Femur (tissue), 1 donor: ENCODE results near the gene MRM2.
"Not testable (repeated sequence)": the region's sequence is repeated elsewhere in the genome, so short reads cannot be mapped to it uniquely, and the experiment has no call there.

Source experiments
- DNase-seq: peaks from one replicate; pipeline ENCODE4 v3.0.0-alpha.2; 2017

The MRM2 gene

DNA sequence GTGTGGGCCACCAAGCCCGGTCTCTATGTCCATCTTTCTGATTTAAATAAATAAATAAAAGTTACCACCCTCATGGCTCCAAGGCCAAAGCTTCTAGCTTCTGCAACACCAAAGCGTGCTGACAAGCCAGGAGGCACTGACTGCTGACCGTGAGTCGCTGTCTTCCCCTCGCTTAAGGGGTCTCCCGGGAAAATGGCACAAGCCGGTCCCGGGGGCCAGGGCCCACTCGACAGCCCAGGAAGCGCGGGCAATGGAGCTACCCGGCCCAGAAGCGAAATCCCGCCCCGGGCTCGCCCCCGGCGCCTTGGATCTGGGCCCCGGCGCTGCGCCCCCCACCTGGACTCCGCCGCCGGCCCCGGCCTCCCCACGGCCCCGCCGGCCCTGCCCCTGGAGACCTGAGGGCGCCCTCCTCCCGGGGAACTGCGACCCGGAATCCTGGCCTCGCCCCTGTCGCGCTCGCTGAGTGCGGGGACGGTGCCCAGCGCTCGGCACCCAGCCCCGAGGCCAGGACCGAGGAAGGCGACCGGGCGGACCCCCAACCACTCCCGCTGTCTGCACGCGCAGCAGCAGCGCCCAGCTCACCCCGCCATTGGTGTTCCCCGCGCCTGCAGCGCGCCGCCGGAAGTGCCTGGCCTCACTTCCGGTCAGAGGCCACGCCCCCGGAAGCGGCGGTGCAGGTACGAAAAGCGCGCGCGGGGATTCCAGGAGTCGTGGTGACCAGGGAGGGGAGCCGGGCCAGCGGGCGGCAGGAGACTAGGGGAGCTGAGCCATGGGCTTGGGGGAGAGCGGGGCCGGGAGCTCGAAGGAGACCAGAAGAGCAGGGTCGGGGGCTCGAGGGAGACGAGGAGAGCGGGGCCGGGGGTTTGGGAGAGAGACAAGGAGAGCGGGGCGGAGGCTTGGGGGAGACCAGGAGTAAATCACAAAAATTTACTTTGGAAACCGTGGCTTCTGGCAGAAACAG lies at the start of gene MRM2, which contains the start of gene NUDT1:
TSS of gene MRM2 (minus strand) at position 626 of the 961 bp plus-strand sequence. CDS start at position 590, 36 bp downstream.
TSS of gene NUDT1 (plus strand) at position 647 of the 961 bp plus-strand sequence. CDS start 2,349 bp downstream, outside the sequence.
- DNase-seq = peak; percentile 89

DNA sequence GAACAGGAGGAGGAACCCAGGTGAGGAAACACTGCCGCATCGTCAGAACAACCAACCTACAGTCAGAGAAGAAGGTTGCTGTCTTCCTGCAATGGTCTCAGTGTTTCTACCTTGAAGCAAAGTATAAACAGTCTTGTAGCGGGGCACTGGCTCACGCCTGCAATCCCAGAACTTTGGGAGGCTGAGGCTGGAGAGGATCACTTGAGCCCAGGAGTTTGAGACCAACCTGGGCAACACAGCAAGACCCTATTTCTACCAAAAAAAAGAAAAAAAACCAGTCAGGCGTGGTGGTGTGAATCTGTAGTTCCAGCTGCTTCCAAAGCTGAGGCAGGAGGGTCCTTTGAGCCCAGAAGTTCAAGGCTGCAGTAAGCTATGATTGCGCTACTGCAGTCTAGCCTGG lies 48.9 kb upstream of the MRM2 start:
- no peak for DNase-seq

DNA sequence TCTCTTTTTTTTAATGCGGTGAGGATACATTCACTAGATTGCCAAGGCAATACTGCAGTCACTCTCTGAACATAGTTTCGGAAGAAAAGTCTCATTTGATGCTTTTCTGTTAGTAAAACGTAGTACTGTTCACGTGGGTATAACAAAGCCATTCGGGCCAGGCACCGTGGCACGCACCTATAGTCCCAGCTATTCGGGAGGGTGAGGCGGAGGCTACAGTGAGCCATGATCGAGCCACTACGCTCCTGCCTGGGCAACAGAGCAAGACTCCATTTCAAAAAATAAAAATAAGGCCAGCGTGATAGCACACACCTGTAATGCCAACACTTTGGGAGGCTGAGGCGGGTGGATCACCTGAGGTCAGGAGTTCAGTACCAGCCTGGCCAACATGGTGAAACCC lies 47.6 kb upstream of the MRM2 start:
- no peak for DNase-seq

DNA sequence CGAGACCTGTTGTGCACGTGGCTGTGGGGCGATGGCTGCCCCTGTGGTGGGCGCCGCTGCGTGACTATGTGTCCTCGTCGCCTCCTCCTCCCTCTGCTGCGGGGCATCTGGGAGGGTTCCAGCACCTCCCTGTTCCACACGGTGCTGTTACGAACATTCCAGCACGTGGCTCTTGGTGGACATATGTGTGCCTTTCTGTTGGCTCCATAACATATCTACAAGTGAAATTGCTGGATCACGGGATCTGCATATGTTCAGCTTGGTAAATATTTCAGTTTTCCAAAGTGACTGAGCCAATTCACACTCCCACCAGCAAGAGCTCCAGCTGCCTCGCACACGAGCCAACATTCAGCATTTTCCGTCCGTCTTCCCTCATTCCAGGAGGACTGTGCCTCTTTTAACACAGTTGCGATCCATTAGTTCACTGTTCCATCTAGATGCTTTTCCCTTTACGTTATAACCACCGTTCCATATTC lies 47.1 kb upstream of the MRM2 start:
- peak; percentile 88 for DNase-seq

DNA sequence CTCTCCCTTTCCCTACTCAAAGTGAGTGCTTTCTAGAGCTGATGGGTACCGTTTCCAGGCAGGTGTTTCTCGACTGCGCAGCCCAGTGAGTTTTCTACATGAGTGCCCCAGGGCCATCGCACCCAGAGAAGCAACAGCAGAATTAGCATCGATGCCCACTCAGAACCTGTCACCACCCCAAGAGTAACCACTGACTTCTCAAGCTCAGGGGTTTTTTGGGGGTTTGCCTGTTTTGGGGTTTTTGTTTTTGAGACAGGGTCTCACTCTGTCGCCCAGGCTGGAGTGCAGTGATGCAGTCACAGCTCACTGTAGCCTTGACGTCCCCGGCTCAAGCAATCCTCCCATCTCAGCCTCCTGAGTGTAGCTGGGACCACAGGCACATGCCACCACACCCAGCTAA lies 46.5 kb upstream of the MRM2 start:
- no peak for DNase-seq

DNA sequence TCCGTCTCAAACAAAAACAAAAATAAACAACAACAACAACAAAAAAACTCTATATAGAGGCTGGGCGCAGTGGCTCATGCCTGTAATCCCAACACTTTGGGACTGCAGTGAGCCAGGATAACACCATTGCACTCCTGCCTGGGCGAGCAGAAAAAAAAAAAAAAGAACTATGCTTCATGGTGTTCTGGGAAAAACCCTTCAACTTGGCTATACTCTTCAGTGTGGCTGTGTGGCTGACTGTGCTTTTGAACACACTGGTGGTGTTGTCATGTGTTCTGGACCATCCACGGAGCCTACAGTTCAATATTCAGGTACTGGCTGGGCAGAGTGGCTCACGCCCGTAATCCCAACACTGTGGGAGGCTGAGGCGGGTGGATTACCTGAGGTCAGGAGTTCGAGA lies 45.7 kb upstream of the MRM2 start:
- no peak for DNase-seq

DNA sequence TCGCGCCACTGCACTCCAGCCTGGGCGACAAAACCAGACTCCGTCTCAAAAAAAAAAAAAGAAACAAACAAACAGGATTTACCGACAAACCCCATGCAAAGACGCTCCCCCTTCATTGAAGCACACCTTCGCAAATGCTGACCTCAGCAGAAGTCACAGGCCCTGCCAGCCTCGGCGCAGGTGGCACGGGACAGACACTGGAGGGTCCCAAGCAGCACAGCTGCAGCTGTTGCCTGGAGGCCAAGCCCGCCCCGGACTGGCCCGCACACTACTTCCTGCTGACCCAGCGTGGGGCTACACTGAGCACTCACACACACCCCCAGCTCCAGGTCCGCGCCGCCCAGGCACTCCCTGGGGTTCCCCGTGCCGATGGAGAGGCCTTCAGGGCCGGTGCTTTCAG lies 41.1 kb upstream of the MRM2 start:
- no peak for DNase-seq

DNA sequence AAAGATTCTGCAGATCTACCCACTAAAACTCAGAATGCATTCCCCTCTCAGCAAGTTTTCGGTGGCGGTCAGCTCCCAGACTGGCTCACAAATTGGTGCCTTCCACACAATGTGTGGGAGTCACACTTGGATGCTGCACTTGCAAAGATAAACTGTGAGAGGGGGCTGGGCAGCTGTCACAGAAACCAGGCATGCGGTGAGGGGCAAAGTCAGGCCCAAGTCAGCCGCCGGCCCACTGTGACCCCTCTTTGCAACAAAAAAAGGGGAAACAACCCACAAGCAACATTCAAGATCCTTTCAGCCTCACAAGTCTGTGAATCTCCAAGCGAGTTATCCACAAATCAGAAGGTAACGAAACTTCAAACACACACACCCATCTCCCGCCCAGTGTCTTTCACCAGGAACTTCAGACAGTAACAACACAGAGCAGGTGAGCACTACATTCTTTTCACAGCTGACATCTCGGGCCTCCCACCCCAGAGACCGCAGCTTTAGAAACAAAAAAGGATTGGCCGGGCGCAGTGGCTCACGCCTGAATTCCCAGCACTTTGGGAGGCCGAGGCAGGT lies 40.3 kb upstream of the MRM2 start:
- DNase-seq = no peak

DNA sequence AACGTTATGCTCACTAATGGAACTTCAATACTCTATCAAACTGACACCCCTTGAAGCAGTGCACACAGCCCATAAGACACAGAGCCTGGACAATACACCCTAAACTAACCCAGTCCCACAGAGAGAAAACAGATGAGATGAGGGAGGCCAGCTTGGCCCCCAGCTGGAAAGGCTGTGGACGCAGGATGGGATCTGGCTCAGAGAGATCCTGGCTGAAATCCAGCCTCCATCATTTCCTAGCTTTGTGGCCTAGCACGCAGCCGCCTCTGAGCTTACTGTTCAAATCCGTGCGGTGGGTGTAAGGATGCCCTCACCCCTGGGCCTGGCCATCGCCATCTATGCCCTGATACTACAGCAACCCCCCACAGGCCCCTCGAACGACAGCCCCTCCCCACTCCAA lies 39.5 kb upstream of the MRM2 start:
- DNase-seq = peak; percentile 77

DNA sequence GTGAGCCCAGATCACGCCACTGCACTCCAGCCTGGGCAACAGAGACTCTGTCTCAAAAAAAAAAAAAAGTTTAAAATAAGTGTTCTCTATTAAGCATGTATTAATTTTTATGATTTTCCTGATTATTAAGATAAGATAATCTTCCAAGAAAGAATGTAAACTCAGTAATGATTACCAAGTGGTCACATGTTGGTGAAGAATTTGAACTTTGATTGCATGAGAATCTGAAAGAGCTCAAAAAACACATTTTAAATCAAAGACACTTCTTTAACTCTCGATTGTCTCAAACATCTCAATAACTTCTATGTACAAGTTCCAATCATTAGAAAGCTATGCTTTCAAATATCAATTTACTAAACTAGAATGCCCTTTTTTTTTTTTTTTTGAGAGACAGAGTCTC lies 38.4 kb upstream of the MRM2 start:
- no peak for DNase-seq

DNA sequence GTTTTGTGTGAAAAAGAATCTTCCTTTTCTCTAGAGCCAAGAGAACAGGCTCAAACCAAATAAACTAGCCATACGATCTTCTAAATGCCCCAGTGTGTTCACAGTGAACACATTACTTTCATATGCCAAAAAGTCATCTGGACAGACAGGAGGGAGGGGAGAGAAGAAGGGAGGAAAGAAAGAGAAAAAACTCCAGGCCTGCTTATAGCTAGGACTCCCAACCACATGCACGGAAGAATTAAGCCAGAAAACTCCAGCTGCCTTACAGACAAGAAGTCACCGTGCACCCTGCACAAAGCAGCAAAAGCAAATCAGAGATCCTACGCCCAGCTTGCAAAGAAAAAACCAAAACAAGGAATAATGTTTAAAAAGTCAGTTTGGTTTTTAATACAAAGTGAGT lies 37.9 kb upstream of the MRM2 start:
- DNase-seq = peak; percentile 68

DNA sequence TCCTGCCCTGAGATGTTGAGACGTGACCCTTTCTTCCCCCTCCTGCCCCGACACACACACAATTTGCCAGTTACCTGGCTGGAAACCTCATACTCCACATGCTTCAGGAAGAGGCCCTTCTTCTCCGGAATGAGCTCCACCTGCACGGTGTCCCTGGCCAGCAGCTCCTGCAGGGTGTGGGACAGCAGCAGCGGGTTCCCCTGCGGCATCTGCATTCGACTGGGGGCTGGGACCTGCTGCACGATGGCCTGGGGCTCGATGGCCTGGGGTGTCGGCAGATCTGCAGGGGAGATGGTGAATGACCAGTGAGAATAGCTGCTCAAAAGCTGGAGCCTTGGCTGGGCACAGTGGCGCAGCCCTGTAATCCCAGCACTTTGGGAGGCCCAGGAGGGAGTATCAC lies 36.0 kb upstream of the MRM2 start:
- DNase-seq = no peak

DNA sequence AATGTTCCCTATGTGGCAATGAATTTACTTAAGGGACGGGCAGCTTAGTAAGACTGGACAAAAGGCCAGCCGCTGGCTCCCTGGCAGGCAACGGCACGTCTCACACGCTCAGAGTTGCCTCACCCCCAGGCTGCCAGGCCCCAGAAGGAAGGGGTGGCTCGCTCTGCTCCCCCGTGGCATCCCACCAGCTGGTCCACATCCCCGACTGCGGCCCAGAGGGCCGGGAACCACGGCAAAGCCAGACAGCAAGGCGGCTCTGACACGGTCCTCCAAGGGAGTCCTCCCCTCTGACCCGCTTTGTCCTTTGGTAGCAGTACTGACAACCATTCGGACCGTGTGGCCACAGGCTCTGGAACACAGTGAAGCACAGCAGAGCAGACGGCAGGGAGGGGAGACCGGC lies 34.1 kb upstream of the MRM2 start:
- no peak for DNase-seq

DNA sequence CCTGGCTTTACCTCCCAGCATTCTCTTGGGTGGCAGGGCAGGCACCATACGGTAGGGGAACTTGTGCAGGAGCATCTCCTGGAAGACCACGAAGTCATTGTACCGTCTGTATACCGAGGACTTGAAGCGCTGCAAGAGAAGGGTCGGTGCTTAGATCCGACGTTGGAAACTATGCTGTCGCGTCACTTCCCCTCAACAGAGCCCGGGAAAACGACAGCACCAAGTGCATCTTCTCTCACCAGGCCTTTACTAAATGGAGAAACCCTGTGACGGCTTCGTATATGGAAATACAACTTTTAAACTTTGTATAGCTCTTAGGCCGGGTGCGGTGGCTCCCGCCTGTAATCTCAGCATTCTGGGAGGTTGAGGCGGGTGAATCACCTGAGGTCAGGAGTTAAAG lies 33.1 kb upstream of the MRM2 start:
- no peak for DNase-seq

DNA sequence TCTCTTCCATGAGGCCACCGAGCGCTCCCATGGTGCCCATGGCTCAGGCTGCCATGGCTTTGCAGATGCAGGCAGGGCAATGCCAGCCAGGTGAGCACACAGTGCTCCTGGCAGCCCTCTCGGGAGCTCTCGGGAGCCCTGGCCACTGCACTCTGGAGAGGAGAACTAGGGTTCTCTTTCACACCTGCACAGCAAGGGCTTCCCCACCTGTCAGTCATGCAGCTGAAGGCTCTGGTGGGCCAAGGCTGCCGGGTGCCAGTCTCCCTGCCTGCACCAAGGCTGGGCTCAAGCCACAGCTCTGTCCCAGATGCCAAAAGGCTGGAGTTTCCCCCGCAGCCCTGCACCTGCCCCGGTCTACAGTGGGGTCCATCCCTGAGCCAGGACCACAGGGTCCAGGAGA lies 32.7 kb upstream of the MRM2 start:
- DNase-seq = no peak

DNA sequence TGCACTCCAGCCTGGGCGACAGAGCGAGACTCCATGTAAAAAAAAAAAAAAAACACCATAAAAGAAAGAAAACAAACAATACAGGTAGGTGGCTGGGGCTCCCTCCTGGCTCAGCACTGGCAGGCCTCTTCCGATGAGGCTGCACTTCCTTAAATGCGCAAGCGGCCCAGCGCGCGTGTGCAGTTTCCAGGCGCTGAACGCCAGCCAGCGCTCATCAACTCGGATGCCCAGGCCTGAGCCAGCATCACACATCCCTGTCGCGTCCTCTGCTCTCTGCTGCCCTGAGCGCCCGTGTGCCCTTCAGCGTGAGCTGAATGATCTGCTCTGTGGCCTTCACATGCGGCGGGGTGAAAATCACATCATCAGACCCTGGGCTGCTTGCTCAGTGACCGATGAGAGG lies 31.9 kb upstream of the MRM2 start:
- DNase-seq = no peak

DNA sequence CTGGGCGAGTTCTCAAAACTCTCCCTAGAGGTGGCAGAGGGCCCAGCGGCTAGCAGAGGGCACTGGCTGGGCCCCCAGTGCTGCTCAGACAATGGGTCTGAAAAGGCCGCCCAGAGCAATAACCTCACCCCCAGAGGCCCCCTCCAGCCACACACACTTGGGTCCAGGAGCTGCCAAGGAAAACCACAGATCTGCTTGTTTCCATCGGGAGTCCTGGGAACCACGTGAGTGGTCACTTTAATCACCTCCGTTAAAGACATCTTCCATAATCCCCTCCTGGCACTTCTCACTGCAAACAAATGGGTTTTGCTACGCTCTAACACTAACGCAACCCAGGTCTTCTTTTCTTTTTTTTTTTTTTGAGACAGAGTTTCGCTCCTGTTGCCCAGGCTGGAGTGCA lies 30.0 kb upstream of the MRM2 start:
- DNase-seq = no peak

DNA sequence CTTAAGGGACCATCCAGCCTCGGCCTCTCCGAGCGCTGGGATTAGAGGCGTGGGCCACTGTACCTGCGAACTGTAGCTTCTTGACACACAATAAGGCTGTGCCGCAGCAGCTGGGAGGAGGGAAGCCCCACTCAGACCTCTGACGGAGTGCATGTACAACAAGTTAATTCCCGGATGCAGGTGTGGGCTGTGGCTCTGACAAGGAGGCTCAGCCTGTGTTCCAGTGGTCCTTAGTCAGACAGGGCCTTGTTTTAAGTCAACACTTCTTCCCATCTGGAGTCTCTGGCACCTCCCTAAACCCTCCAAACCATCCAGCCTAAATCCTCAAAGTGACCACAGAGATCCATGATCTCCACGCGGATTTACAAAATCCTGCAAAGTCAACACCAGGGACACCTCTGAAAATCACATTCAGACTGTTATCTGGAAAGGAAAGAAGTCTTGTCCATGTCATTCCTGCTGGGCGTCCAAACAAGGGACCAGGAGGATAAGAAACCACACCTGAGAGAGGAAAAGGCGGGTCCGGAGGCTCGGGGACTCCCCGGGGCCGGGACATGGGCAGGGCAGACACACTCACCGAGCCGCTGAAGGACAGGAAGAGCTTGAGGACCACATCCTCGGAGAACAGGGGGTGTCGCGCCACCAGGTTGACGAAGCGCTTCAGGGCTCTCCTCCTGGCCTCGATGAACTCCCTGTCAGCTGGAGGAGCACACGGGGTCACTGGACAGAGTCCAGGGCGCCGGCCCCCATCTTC lies 29.4 kb upstream of the MRM2 start:
- no peak for DNase-seq

DNA sequence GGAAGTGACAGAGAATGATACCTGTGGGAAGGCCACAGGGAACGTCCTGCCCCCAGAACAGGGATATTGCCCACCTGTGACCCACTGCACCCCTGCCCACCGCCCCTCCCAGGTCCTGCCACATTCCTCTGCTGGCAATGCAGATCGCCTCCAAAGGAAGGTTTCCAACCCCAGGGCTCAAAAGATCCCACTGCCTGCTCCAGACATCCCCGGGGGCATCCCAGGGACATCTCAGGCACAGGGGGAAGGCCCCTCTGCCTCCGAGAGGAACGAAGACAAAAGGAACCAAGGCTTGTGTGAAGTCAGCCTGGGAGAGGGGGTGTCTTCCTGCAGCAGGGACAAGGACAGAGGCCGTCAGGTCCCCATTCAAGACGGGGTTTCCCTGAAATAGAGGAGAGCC lies 28.5 kb upstream of the MRM2 start:
- DNase-seq = no peak

DNA sequence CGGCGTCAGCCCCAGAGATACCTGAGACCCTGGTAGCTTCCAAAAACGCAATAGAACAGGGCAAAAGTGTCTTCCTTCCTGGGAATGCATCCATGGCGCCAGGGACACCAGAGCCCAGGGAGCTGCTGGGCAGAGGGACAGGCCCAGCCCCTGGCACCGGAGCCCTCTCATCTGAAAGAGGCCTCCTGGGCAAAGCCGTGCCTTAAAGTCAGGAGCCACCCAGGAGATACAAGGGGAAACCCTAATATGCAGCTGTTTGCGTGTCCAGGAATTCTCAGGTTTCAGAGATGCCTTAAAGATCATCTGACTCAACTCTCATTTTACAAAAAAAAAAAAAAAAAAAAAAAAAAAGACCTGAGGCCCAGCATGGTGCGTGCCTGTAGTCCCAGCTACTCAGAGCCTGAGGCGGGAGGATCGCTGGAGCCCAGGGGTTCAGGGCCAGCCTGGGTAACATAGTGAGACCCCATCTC lies 28.0 kb upstream of the MRM2 start:
- no peak for DNase-seq

DNA sequence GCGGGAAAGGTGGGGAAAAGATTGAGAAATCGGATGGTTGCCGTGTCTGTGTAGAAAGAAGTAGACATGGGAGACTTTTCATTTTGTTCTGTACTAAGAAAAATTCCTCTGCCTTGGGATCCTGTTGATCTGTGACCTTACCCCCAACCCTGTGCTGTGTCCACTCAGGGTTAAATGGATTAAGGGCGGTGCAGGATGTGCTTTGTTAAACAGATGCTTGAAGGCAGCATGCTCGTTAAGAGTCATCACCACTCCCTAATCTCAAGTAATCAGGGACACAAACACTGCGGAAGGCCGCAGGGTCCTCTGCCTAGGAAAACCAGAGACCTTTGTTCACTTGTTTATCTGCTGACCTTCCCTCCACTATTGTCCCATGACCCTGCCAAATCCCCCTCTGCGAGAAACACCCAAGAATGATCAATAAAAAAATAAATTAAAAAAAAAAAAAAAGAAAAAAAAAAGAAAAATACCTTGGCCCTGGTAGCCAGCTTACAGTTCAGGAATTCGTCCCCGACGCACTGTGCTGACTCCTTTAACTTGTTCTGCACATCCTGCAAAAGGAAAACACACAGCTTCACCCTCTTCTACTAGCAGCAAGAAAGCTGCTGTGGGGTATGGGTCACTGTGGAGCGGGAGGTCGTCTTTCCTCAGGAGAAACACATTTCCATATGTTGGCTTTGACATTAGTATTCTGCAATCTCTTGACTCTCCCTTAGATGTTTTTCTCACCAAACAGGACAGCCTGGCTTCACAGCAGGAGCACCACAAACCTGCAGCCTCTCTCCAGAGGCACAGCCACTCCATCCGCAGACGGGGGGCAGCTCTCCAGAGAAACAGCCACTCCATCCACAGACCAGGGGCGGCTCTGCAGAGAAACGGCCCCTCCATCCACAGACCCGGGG lies 27.3 kb upstream of the MRM2 start:
- DNase-seq = not testable (repeated sequence)

DNA sequence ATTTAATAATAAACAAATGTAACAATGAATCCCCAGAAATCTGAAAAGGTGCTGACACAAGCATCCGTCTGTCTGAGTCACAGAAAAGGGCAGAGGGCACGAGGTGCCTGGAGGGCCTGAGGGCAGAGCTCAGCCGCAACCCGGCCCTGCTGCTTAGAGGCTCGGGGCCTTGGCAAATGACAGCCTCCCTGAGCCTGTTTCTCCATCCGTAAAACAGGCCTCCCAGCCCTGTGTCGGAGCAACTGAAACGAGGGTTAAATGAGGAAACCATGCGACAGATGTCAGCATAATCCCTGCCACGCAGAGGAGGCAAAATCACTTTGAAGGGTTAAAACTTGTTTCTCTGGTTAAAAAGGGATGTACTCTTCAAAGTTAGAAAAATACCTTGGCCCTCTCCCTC lies 24.9 kb upstream of the MRM2 start:
- DNase-seq = no peak
